DLD1 (cell line): ENCODE measurements around the gene SLC22A23.

Experiments used
- in situ Hi-C: cut with HindIII; loops from 2 replicates; pipeline ENCODE4 v1.10.0; 2017; ENCODE audit warnings: low sequenced_read_pairs

Gene SLC22A23

DNA sequence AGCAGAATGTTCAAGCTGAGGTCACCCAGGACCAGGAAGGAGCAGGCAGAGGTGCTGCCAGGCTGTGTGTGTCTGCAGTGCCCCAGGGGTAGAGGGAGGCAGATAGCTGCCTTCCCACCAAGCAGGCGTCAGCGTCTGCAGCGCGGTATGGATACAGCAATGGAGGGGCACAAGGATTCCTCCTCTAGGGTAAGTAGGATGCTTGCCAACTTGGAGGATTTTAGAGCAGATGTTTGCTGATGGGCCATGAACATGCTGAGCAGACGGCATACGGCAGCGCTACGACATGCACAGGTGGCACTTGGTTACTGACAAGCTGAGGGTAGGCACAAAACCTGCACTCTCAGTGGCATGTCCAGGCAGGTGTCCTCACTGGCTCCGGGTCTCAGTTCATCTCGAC is 150.0 kb downstream of the SLC22A23 start:
- in situ Hi-C loops, result no loop called here

DNA sequence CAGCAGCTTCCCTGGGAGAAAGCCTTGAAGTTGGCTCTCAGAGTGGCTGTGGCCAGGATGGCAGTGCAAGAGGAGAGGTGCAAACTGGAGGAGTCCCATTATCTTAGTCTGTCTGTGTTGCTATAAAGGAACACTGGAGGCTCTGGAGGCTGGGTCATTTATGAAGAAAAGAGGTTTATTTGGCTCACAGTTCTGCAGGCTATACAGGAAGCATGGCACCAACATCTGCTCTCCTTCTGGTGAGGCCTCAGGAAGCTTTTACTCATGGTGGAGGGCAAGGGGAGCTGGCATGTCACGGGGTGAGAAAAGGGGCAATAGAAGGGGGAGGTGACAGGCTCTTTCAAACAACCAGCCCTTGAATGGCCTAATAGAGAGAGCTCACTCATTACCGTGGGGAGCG is 151.0 kb downstream of the SLC22A23 start:
- in situ Hi-C loops, result no loop called here

DNA sequence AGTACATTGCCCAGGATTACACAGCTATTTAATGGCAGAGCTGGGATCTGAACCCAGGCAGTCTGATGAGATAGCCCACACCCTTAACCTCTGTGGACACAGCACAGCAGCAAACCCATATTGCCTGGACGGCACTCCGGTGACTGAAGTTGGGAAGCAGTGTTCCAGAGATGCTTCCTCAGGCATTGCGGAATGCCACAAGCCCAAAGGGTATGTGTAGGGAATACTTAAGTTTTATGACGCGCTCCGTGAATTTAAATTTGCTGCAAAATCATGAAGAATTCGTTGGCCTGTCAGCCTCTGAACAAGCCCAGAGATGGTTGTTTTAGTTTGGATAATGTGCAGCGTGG is 151.7 kb downstream of the SLC22A23 start:
- in situ Hi-C loops, result no loop called here

DNA sequence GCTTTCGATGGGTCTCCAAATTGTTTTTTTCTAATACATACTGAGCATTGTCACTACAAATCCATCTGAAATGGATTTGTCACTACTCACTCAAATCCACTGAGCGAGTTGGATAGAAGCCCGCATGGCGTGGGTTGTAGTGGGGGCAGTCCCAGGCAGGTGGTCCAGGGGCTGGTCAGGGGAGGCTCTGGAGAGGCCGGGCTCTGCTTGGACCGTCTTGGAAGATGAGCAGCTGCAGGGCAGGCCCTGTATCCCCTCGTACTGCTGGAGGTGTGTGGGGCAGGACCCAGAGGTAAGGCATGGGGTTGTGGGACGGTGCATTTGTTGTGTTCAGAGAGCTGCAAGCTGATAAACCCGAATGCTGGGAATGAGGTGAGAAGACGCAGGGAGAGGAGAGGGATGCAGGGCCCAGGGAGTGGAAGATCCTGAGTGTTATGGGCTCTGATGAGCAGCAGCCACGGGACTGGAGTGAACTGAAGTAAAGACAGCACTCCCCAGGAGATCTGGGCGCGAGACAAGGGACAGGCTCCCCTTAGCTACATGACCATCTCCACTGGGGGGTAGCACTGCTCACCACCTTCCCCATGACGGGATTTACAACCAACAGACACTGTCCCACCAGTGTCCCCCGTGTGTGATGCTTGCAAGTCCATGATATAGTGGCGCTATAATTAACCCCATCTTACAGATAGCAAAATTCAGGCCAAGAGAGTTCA is 152.2 kb downstream of the SLC22A23 start:
- in situ Hi-C loops, result no loop called here

DNA sequence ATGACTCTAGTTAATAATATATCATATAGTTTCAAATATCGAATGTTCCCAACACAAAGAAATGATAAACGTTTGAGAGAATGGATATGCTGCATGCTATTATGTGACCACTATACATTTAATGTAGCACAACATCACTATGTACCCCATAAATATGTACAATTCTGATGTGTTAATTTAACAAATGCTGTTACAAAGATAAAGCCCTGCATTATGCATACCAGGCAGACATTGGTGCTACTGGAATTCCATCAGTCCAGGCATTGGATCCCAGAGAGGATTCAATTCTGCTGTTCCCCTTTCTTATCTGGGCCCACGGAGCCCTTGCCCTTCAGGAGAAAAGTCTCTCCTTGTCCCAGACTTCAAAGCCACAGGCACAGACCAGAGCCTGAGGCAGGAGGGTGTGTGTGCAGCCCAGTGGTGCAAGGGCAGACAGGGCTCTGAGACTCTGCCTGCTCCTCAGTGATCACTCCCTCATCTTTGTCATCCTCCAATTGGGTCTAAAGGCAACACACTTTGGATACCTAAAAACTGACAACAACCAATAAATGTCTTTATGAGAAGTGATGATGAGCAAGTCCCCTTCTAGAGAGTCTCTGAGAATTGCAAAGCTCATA is 152.9 kb downstream of the SLC22A23 start:
- in situ Hi-C loops, result no loop called here

DNA sequence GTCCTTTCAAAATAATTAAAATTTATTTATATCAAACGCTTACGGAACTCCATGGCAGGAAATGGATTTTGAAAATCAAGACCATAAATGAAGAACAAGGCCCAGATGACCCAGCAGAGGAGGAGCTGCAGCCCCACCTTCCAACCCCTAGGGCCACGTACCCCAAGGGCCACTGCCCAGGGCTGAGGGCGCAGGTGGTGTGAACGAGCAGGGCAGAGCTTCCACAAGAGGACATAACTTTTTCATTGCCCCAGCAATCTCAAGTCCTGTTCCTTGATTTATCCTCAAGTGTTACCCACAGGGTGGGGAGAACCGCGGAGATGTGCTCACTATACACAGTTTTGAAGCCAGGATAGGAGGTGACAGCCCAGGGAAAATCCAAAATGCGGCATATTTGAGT is 155.3 kb downstream of the SLC22A23 start:
- in situ Hi-C loops, result no loop called here

DNA sequence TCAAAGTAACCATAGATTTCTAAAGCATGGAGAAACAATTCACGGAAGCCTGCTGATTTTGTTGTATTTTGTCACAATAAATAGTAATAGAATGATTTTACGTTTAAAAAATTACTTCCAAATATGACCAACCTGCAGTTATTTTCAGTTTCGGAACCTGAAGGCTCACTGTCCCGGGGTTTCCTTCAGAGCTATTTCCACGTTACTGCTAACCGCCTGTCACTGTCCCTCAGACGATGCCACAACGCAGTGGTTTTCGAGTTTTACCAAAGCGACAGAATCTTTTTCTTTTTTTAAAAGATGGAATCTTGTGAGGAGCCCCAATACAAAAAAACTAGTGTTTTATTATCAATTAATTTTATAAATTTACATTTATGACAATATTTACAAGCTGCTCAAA is 157.6 kb downstream of the SLC22A23 start:
- in situ Hi-C loops, result loop anchor here (25.0 kb wide), 1 partner anchor 413 kb away; no protein-coding TSS in a partner anchor

DNA sequence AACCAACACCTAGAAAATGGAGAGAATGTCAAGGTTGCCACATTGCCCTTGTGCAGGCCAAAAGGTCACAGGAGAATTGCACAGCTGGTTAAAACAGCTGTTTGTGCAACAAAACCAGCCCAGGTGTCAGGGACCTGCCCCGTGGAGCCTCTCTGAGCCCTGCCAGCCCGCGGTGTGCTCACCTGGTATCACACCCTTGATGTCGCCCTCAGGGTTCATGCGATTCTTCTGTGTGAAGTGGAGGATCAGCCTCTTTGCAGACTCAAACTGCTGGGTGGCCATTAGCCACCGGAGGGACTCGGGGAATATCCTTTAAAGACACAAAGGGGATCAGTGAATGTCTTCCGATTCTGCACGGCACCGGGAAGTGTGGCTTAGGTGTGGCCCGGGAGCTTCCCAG is 158.9 kb downstream of the SLC22A23 start:
- in situ Hi-C loops, result loop anchor here (25.0 kb wide), 1 partner anchor 414 kb away; no protein-coding TSS in a partner anchor

DNA sequence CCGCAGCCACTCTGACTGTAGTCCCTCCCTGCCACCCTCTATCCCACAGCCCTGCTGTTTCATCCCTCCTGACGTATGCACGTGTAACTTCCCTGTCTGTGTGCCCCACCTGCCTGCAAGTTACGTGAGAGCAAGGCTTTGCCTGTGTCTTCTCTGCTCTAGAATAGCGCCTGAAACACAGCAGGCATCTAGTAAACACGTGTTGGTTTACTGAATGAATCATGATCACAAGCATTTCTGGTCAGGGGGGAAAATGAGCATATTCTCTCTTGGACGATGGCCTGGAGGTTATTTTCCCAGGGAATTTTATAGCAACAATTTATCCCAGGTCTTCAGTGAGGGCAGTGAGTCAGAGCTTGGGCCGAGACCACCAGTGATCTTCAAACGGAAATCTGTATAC is 159.8 kb downstream of the SLC22A23 start:
- in situ Hi-C loops, result loop anchor here (25.0 kb wide), 1 partner anchor 415 kb away; no protein-coding TSS in a partner anchor

DNA sequence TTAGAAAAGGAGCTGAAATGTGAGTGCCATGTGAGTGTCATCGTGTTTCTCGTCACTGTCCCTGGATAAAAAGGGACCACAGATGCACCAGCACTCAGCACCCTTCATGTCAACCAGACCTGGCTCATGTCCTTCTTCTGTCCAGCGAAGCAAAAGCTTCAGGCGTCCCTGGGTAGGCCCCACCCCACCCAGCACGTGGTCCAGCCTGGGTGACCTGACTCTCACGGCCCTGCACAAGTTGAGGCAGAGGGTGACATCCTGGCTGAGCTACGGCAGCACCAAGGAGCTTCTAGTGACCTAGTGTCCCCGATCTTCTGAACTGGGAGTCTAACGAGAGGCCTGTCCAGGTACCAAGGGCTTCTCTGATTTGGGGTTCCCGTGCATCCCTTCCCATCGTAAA is 160.3 kb downstream of the SLC22A23 start:
- in situ Hi-C loops, result loop anchor here (25.0 kb wide), 1 partner anchor 416 kb away; no protein-coding TSS in a partner anchor

DNA sequence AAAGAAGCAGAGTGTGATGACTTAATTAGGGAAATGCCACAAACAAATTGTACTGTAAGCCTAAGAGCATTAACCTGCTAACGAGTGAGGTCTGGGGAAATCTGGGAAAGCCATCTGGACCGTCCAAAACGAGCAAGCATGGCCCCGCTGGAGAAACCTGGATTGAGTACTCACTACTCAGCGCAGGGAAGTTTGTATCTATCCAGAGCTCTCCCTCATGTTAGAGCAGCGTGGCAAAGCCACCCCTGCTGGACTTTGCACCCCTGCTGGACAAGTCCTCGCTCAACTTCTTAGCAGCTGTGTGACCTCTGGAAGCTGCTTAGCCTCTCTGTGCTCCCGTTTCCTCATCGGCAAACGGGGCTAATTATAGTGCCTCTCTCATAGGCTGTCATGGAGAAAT is 160.8 kb downstream of the SLC22A23 start:
- in situ Hi-C loops, result loop anchor here (25.0 kb wide), 1 partner anchor 416 kb away; no protein-coding TSS in a partner anchor

DNA sequence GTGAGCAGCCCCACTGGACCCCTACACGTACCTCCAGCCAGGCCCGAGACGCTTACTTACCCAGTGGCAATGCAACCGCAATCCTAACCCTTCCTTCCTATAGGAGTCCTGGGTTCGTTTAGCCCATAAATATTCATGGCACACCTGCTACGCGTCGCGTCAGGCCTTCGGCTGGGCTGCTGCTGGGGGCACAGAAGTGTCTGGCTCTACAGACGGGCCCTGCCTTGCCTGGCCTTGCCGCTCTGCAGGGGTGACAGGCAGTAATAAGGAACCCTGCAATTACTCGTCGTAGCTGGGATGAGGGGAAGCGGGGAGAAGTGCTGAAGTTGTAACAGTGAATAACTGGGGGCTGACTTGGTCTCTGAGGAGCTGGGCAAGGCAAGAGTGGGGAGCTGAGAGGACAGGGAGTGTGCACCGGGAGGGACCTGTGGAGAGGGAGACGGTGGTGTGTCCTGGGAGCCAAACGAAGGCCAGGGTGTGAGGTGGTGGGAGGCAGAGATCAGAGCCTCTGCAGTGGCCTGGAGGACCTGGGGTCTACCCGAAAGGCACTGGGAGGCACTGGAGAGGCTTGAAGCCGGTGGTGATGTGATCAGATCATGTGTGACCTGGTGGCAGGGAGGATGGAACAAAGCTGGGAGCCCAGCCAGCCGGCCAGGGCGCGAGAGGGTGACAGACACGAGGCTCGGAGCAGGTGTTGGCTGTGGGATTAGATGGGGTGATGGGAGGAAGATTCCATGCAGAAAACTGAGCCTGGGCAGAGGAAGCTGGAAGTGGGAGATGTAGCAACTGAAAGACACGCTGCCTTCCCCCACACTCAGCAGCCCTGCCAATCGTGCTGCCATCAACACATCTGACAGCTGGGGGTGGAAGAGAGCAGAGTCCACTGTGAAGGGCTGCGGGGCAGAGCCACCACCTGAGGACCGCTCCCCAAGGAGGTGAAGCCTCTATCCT is 161.7 kb downstream of the SLC22A23 start:
- in situ Hi-C loops, result loop anchor here (25.0 kb wide), 1 partner anchor 417 kb away; no protein-coding TSS in a partner anchor

DNA sequence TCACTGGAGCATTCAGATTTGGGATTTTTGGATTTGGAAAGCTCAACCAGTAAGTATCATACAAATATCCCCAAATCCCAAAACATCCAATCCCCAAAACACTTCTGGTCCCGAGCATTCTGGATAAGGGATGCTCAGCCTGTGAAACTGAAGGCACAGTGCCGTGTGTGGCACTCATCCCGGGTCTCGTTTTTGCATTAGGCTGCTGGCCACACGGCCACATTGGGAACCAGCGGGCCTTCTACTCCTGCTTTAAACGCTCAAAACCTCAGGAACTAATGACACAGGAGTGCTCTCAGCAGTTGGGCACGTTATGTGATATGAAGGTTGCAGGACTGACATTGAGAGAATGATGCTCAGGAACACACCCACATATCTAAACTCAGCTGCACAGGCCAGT is 162.5 kb downstream of the SLC22A23 start:
- in situ Hi-C loops, result loop anchor here (25.0 kb wide), 1 partner anchor 418 kb away; no protein-coding TSS in a partner anchor

DNA sequence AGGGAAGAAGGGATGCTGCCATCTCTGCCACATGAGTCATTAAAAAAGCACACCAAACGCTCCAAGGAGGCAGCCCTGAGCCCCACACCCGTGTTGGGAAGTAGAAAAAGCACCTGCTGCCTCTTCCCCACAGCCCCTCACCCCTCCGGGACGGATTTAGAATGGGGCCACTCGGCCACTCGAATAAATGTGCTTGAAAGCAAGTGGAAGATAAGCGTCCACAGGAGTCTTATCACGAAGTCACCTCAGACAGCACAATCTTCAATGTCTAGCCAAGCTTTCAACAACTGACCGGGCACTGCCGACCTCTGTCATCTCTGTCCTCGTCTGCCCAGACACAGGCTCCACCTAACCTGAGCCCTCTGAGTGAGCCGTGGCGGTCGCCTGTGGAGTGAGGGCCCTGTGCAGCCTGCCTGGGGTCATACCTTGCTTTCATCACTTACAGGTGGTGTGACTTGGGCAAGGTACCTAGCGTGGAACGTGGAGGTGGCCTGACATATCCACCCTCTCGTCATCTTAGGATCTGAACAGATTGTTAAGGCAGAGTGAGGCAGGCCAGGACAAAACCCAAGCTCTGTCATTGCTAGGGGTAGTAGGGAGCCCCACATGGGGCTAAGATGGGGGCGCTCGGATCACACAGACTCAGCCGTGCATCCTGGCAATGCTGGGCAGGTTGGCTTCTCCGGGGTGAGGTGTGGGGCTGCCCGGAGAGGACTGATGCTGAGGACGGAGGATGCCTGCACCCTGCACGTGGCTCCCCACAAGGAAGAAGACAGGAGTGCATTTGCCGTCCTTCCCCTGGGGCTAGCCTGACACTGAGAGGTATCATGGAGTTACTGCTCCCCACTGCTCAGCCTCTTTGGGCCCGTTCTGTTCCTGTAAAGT is 163.3 kb downstream of the SLC22A23 start:
- in situ Hi-C loops, result loop anchor here (25.0 kb wide), 1 partner anchor 419 kb away; no protein-coding TSS in a partner anchor

DNA sequence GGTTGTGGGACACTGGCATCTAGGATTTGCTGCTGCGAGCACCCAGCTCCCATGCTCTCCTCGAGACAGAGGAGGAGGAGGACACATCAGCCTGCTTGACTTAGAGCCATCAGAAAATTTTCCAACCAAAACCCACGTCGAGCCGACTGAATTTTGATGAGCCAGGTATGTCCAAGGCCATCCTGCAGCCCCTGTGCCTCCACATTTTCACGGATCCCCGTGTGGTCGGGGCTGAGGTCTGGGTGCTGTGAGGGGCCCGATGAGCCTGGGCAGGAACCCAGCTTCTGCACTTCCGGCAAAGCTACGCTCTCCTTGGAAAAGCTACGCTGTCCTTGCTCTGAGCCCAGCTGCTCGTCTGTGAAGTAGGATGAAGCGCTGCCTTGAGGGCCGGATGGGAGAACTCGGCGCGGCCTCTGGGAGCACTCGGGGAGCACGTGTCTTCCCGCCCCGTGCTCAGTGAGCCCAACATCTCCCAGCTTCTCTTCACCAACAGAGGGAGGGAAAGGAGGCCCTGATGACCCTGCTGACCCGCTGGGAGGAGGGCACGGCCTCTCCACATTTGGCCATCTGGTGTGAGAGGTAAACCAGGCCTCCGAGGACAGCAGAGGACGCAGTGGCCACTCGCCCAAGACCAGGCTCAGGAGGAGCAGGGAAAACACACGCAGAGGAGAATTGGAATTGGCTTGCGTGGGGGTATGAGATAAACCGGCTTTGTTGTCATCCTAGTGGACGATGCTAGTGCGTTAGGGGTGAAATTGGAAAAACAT is 164.2 kb downstream of the SLC22A23 start:
- in situ Hi-C loops, result loop anchor here (25.0 kb wide), 1 partner anchor 420 kb away; no protein-coding TSS in a partner anchor

DNA sequence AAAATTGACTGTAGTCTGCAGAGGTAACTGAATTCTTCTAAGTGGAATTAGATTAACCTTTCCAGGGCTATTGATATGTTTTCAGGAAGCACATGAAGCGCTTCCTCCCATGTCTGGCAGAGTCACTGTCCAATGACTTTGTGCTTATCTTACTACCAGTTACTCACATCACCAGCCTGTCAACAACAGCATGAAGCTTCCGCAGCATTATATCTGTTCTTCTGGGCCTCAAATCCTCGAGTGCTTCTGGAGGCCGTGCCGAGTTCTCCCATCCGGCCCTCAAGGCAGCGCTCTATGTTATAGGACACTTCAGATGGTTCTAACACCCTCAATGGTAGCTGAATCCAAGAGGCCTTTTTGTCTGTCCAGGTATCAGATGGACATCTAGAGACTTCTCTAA is 164.9 kb downstream of the SLC22A23 start:
- in situ Hi-C loops, result loop anchor here (25.0 kb wide), 1 partner anchor 420 kb away; no protein-coding TSS in a partner anchor

DNA sequence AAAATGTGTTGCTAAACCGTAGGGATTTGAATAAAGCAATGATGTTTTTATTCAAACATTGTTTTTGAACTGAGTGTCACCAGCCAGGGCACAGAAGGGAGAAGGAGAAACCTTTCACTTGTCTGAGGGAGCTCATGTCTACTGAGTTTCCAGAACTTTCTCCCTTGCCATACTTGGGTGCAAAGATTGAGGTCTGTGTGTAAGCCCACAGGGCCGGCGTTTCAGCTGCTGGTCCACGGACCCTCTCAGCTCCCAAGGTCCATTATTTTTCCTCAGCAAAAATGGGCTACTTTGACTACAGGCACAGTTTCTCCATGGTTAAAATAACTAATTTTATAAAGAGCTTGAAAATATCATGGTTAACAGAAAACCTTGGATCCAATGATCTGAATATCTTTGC is 165.5 kb downstream of the SLC22A23 start:
- in situ Hi-C loops, result loop anchor here (25.0 kb wide), 1 partner anchor 421 kb away; no protein-coding TSS in a partner anchor

DNA sequence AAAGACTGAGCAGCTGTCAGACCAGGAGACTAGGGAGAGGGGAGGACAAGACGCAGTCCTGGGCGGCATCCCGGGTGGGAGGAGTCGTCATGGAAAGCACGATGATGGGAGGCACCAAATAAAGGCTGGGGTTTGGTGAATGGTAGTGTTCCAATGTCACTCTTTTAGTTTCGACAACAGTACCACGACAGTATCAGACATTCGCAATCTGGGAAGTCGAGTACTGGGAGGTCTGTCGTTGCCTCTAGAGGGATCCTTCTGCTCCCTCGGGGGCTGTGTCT is 166.0 kb downstream of the SLC22A23 start:
- in situ Hi-C loops, result loop anchor here (25.0 kb wide), 1 partner anchor 421 kb away; no protein-coding TSS in a partner anchor
